ENCODE measurements around the gene APOBEC2. TPM values are rescaled to one million over a fixed set of nuclear protein-coding genes. Genes with fewer than 3 reads are reported as not detected.

Gene APOBEC2
- total RNA-seq, 1 experiment from 2014 or later, result not detected

DNA sequence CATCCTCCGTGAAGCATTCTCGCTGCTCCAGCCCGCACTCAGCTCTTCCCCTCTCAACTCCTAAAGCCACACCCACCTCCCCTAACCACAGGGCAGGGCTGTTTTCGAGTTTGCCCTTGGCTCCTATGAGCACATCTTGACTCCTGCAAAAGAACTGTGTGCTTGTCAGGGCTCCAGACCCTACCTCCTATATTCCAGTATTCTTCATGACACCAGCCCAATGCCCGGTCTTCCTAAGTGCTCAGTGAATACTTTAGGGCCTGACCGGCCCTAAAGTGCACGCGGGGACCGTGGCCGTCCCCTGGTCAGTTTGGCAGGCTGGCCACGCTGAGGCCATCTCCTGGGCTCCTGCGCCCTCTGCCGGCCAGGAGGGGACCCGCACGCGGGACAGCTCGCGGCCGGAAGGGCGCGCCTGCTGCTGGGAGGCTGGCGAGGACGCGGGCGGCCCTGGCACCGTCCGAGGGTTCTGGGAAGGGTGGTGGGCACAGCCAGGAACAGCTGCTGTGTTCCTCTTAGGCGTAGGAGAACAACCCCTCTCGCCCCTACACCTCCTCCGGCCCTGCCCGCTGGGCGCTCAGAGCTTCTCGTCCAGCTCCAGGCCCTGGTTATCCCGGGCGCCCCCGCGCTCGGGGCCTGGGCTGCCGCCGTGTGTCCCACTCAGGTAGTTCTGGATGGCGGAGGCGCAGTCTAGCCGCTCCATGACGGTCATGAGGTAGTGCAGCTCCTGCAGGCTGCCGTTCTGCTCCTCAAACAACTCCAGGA, 25.0 kb upstream of the APOBEC2 start (continued):
- TF ChIP-seq CTCF (IDR thresholded peaks at IDR 0.05 in 2 of 3, conservative IDR thresholded peaks at IDR 0.05 in 1 of 3; ENCODE audit: borderline replicate concordance in 1 of 3, insufficient read depth in 1 of 3, low read depth in 2 of 3, low read length in 2 of 3) (peak; percentile 95 to 97 (median 96)), ZFX (IDR thresholded peaks at IDR 0.05) (peak; percentile 83; the same call in 1 of the 2 replicates), EGR1 (IDR thresholded peaks at IDR 0.05; ENCODE audit: low read depth) (no peak), EZH2phosphoT487 (IDR thresholded peaks at IDR 0.05; ENCODE audit: borderline replicate concordance) (no peak), MAX (IDR thresholded peaks at IDR 0.05) (peak; percentile 85), REST (IDR thresholded peaks at IDR 0.05; ENCODE audit: low read depth) (no peak)
